Naive B cell (primary cell): ENCODE data around the gene ATXN10. TPM values are rescaled to one million over a fixed set of nuclear protein-coding genes. Genes with fewer than 3 reads are reported as not detected.

ENCODE experiments used
- ATAC-seq, 2 donors: fragments of 150-1000 bp; cut with Tn5 transposase; 2 replicates each; pipeline ENCODE4 v1.10.0; 2021; ENCODE audit warnings: low read depth in 2 of 2, mild to moderate bottlenecking in 2 of 2, moderate library complexity in 2 of 2
- DNase-seq: peaks from one replicate; pipeline ENCODE4 v3.0.0; 2022
- H3K27ac Mint-ChIP-seq, 6 donors: one replicate each; pipeline ENCODE4 v1.8.0; 2020 to 2022; ENCODE audit warnings: mild to moderate bottlenecking in 6 of 6, mixed read lengths in 6 of 6, moderate library complexity in 5 of 6, inconsistent platforms in 2 of 6
- H3K27me3 Mint-ChIP-seq, 3 donors: one replicate each; pipeline ENCODE4 v1.8.0; 2021 to 2022; ENCODE audit warnings: mixed read lengths in 3 of 3, mild to moderate bottlenecking in 1 of 3
- H3K36me3 Mint-ChIP-seq, 2 donors: one replicate each; pipeline ENCODE4 v1.8.0; 2020 to 2022; ENCODE audit warnings: mixed read lengths in 2 of 2, inconsistent platforms in 1 of 2, mild to moderate bottlenecking in 1 of 2
- H3K4me1 Mint-ChIP-seq, 3 donors: one replicate each; pipeline ENCODE4 v1.8.0; 2020 to 2022; ENCODE audit warnings: mixed read lengths in 3 of 3, inconsistent platforms in 1 of 3, mild to moderate bottlenecking in 1 of 3, moderate library complexity in 1 of 3
- H3K4me3 Mint-ChIP-seq, 8 donors: one replicate each; pipeline ENCODE4 v1.8.0; 2020 to 2022; ENCODE audit warnings: mild to moderate bottlenecking in 8 of 8, mixed read lengths in 8 of 8, moderate library complexity in 8 of 8, inconsistent platforms in 2 of 8
- H3K9me3 Mint-ChIP-seq, 7 donors: one replicate each; pipeline ENCODE4 v1.8.0; 2020 to 2022; ENCODE audit warnings: mixed read lengths in 7 of 7, mild to moderate bottlenecking in 5 of 7, inconsistent platforms in 2 of 7, moderate library complexity in 1 of 7
- polyA plus RNA-seq, 6 donors: library from polyadenylated mRNA; unstranded; fragments of 300-500 nt; fragmentation: Illumina TruSeq; gene quantifications; one replicate each; pipeline ENCODE4 v1.2.3, GENCODE V29; 2021; ENCODE audit warnings: low read depth in 6 of 6

Gene ATXN10
- polyA plus RNA-seq, 6 donors from 2014 or later = 103 to 162 (median 125) TPM

- ATAC-seq (no peak), DNase-seq (no peak)
- Mint-ChIP-seq H3K9me3 (no peaks in the 10 kb centered on the region), H3K36me3 (no peaks in the 10 kb centered on the region), H3K27me3 (peaks cover 17 to 72% (median 56%) of the 10 kb centered on the region in 3 donors), H3K27ac (no peak overlapping the region), H3K4me1 (no peaks in the 10 kb centered on the region), H3K4me3 (no peak overlapping the region)
Observed at GRCh38 chr22:45885941-45886395, 214.3 kb downstream of the ATXN10 start.

DNA sequence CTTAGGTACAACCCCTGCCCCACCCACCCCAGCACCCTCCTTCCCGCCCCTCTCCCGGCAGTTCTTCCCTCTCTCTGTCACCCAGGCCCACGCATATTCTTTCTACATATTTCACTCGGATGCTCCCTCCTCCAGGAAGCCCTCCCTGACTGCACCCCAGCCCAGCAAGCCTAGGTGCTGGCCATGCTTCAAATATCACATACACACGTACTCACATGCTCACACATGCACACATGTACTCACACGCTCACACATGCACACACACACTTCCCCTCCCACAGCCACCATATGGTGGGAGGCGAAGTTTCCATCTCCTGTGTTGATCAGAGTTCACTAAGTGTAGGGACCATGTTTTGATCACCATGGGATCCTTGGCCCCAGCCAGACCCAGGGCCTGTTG lies 214.9 kb downstream of the ATXN10 start:
- Mint-ChIP-seq H3K36me3 (no peaks in the 10 kb centered on the region), H3K27ac (no peak overlapping the region), H3K4me1 (no peaks in the 10 kb centered on the region), H3K27me3 (peaks cover 17 to 72% (median 61%) of the 10 kb centered on the region in 3 donors), H3K4me3 (no peak overlapping the region), H3K9me3 (no peaks in the 10 kb centered on the region)
- DNase-seq (no peak), ATAC-seq (no peak)

DNA sequence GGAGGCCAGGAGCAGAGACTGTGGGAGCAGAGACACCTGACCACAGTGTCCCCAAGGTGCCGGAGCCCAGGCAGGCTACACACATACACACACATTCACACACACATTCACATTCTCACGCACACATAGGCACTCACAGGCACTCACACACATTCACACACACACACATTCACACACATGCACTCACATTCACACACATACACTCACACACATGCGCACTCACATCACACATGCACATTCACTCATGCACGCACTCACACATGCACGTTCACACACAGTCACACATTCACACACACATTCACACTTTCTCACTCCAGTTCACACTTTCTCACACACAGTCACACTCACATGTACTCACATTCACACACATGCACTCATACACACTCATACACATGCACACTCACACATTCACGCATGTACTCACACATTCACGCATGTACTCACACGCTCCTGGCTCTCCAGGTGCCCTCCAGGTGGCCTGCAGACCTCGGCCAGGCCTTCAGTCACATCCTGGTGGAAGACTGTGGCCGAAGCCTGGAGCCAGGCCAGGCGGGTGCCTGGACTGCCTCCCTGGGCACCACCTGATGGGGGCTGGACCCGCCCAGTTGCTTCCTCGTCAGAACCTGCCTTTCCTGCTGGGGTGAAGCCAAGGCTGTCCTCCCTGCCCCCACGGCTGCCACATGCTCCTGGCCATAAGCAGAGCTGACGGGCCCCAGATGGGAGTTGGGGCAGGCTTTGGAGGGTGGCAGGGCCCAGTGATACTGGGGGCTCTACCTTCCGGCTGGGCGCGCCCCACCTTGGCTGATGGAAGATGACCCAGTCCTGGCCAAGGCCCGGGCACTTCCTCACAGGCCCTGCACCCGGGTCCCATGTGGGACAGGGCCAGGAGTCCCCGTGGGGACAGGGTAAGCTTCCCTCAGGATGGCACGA lies 215.8 kb downstream of the ATXN10 start:
- Mint-ChIP-seq H3K36me3 (no peaks in the 10 kb centered on the region), H3K27me3 (peaks cover 17 to 68% (median 64%) of the 10 kb centered on the region in 3 donors), H3K9me3 (no peaks in the 10 kb centered on the region), H3K27ac (peak overlapping the region in 1 of 6 donors; percentile 21), H3K4me3 (no peak overlapping the region), H3K4me1 (no peaks in the 10 kb centered on the region)
- DNase-seq (no peak), ATAC-seq (no peak)

- H3K27ac Mint-ChIP-seq = no peak overlapping the region
- no peak for DNase-seq
- no peaks in the 10 kb centered on the region for H3K36me3 Mint-ChIP-seq
Observed at GRCh38 chr22:45888221-45889092, 216.8 kb downstream of the ATXN10 start.

DNA sequence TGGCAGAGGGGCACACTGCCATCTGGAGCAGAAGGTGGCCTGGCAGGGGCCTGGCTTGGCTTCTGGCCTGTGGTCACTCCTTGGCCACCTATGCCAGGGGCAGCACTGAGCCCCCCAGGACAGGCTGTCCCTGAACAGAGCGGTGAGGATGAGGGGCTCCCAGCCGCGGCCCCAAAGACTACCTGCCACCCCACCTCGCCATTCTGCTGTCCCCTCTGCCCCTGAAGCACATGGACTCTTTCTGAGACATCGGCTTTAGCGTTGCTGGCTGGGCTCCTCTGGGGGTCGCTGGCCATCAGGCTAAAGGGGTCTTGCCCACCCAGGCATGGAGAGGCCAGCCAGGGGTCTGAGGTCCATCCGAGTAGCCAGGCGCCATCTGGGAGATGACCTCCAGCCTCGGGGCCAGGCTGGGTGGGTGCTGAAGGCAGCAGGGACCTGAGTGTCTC lies 217.5 kb downstream of the ATXN10 start:
- ATAC-seq (no peak), DNase-seq (no peak)
- Mint-ChIP-seq H3K4me3 (no peak overlapping the region), H3K27me3 (peaks cover 12 to 62% (median 57%) of the 10 kb centered on the region in 3 donors), H3K4me1 (no peaks in the 10 kb centered on the region), H3K27ac (no peak overlapping the region), H3K9me3 (no peaks in the 10 kb centered on the region), H3K36me3 (no peaks in the 10 kb centered on the region)

More at GRCh38 chr22:45888221-45889092, 216.8 kb downstream of the ATXN10 start:
- no peaks in the 10 kb centered on the region for H3K4me1 Mint-ChIP-seq
- H3K27me3 Mint-ChIP-seq = peaks cover 16 to 67% (median 60%) of the 10 kb centered on the region in 3 donors
- peak overlapping the region in 1 of 8 donors; percentile 22 for H3K4me3 Mint-ChIP-seq
- no peak for ATAC-seq
- H3K9me3 Mint-ChIP-seq = no peaks in the 10 kb centered on the region

- DNase-seq (no peak), ATAC-seq (no peak)
- Mint-ChIP-seq H3K9me3 (no peaks in the 10 kb centered on the region), H3K27me3 (peaks cover 12 to 63% (median 54%) of the 10 kb centered on the region in 3 donors), H3K36me3 (no peaks in the 10 kb centered on the region), H3K4me3 (peak overlapping the region in 1 of 8 donors; percentile 76), H3K27ac (no peak overlapping the region), H3K4me1 (no peaks in the 10 kb centered on the region)
Observed at GRCh38 chr22:45889539-45890350, 218.1 kb downstream of the ATXN10 start.

DNA sequence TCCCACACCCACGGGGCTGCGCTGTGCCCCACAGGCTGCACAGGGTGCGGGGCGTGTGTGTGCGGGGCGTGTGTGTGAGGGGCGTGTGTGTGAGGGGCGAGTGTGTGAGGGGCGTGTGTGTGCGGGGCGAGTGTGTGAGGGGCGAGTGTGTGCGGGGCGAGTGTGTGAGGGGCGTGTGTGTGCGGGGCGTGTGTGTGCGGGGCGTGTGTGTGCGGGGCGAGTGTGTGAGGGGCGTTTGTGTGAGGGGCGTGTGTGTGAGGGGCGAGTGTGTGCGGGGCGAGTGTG lies 218.7 kb downstream of the ATXN10 start:
- Mint-ChIP-seq H3K4me1 (no peaks in the 10 kb centered on the region), H3K4me3 (peak overlapping the region in 1 of 8 donors; percentile 76), H3K36me3 (no peaks in the 10 kb centered on the region), H3K27me3 (peaks cover 12 to 67% (median 57%) of the 10 kb centered on the region in 3 donors), H3K9me3 (no peaks in the 10 kb centered on the region), H3K27ac (no peak overlapping the region)
- ATAC-seq (no peak), DNase-seq (no peak)

- H3K9me3 Mint-ChIP-seq = no peaks in the 10 kb centered on the region
- H3K4me3 Mint-ChIP-seq = peak overlapping the region in 1 of 8 donors; percentile 37
- no peaks in the 10 kb centered on the region for H3K4me1 Mint-ChIP-seq
- ATAC-seq (no peak), DNase-seq (no peak)
- no peak overlapping the region for H3K27ac Mint-ChIP-seq
- peaks cover 12 to 66% (median 54%) of the 10 kb centered on the region in 3 donors for H3K27me3 Mint-ChIP-seq
- no peaks in the 10 kb centered on the region for H3K36me3 Mint-ChIP-seq
Observed at GRCh38 chr22:45891021-45891421, 219.4 kb downstream of the ATXN10 start.

DNA sequence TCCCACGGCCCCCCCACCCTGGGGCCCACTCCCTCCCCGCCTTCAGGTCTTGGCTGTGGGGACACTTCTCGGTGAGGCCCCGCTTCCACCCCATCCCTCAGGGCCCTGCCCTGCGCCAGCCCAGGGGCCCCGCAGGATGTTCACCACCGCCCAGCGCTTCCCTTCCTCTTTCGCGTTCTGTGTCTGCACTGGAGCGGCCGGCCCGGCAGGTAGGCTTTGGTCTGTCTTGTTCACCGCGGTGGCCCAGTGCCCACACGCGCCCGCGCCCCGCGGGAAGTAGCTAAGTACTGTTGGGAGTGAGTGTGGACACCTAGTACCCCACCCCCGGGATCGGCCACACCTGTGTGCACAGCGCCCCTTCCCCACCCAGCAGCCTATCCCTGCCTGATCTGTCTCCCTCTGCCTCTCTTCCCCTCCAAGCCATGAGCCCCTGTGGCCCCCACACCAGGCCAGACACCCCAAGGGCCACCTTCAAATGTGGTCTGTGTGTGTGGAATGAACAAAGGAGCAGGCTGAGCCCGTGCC lies 219.9 kb downstream of the ATXN10 start:
- Mint-ChIP-seq H3K4me3 (no peak overlapping the region), H3K4me1 (no peaks in the 10 kb centered on the region), H3K27ac (no peak overlapping the region), H3K27me3 (peaks cover 10 to 62% (median 48%) of the 10 kb centered on the region in 3 donors), H3K36me3 (no peaks in the 10 kb centered on the region), H3K9me3 (no peaks in the 10 kb centered on the region)
- ATAC-seq (no peak), DNase-seq (no peak)

- Mint-ChIP-seq H3K4me1 (no peaks in the 10 kb centered on the region), H3K9me3 (no peaks in the 10 kb centered on the region), H3K36me3 (no peaks in the 10 kb centered on the region), H3K27ac (peak overlapping the region in 1 of 6 donors; percentile 18), H3K4me3 (no peak overlapping the region), H3K27me3 (peaks cover 5 to 61% (median 47%) of the 10 kb centered on the region in 3 donors)
- DNase-seq (no peak), ATAC-seq (no peak)
Observed at GRCh38 chr22:45891996-45892621, 220.5 kb downstream of the ATXN10 start.

GRCh38 chr22:45892681-45893461 lies 221.2 kb downstream of the ATXN10 start:
- no peak overlapping the region for H3K27ac Mint-ChIP-seq
- no peaks in the 10 kb centered on the region for H3K36me3 Mint-ChIP-seq
- H3K4me1 Mint-ChIP-seq = no peaks in the 10 kb centered on the region
- H3K27me3 Mint-ChIP-seq = peaks cover 0 to 63% (median 45%) of the 10 kb centered on the region in 3 donors
- no peaks in the 10 kb centered on the region for H3K9me3 Mint-ChIP-seq
- DNase-seq = no peak
- no peak overlapping the region for H3K4me3 Mint-ChIP-seq
- no peak for ATAC-seq

- Mint-ChIP-seq H3K4me3 (no peak overlapping the region), H3K36me3 (no peaks in the 10 kb centered on the region), H3K27ac (no peak overlapping the region), H3K9me3 (no peaks in the 10 kb centered on the region), H3K4me1 (no peaks in the 10 kb centered on the region), H3K27me3 (peaks cover 0 to 58% (median 39%) of the 10 kb centered on the region in 3 donors)
- no peak for DNase-seq
- no peak for ATAC-seq
Observed at GRCh38 chr22:45893516-45893915, 221.9 kb downstream of the ATXN10 start.
